ENCODE data around the gene GFPT1. TPM values are rescaled to one million over a fixed set of nuclear protein-coding genes. Genes with fewer than 3 reads are reported as not detected.
"Not testable (repeated sequence)": the region's sequence is repeated elsewhere in the genome, so short reads cannot be mapped to it uniquely, and the experiment has no call there.

The GFPT1 gene
- total RNA-seq, 4 donors from 2014 or later, result 15.3 to 40.4 (median 28.2) TPM

- no peak for ATAC-seq
- H3K27me3 ChIP-seq, result no peaks in the 10 kb centered on the region
- WGBS, 2 donors (ENCODE audit: low coverage in 1 of 2), result 43 to 64% methylated on average over 2 of the region's 2 CpGs
- H3K9me3 ChIP-seq, result no peaks in the 10 kb centered on the region
- no peak overlapping the region for H3K27ac ChIP-seq
- no peak for TF ChIP-seq POLR2AphosphoS5 (IDR thresholded peaks at IDR 0.05)
- no peak overlapping the region for H3K4me3 ChIP-seq
- H3K4me1 ChIP-seq, result peaks cover 0 to 34% (median 5%) of the 10 kb centered on the region in 3 donors
- H3K36me3 ChIP-seq, result peaks cover 0 to 70% of the 10 kb centered on the region in 2 donors
Observed at GRCh38 chr2:69428981-69429380, 42.0 kb upstream of the GFPT1 start.

GRCh38 chr2:69424419-69424818 is 37.4 kb upstream of the GFPT1 start:
- H3K27ac ChIP-seq, result no peak overlapping the region
- H3K4me3 ChIP-seq, result no peak overlapping the region
- ATAC-seq, result no peak
- no peaks in the 10 kb centered on the region for H3K27me3 ChIP-seq
- TF ChIP-seq POLR2AphosphoS5 (IDR thresholded peaks at IDR 0.05) (no peak), EP300 (IDR thresholded peaks at IDR 0.05) (no peak), POLR2A (IDR thresholded peaks at IDR 0.05) (no peak)
- TF ChIP-seq, protein P1, sequence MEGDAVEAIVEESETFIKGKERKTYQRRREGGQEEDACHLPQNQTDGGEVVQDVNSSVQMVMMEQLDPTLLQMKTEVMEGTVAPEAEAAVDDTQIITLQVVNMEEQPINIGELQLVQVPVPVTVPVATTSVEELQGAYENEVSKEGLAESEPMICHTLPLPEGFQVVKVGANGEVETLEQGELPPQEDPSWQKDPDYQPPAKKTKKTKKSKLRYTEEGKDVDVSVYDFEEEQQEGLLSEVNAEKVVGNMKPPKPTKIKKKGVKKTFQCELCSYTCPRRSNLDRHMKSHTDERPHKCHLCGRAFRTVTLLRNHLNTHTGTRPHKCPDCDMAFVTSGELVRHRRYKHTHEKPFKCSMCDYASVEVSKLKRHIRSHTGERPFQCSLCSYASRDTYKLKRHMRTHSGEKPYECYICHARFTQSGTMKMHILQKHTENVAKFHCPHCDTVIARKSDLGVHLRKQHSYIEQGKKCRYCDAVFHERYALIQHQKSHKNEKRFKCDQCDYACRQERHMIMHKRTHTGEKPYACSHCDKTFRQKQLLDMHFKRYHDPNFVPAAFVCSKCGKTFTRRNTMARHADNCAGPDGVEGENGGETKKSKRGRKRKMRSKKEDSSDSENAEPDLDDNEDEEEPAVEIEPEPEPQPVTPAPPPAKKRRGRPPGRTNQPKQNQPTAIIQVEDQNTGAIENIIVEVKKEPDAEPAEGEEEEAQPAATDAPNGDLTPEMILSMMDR (IDR thresholded peaks at IDR 0.05), result no peak
- H3K36me3 ChIP-seq, result peaks cover 0 to 78% of the 10 kb centered on the region in 2 donors
- H3K4me1 ChIP-seq, result peaks cover 0 to 39% (median 5%) of the 10 kb centered on the region in 3 donors
- WGBS, 2 donors (ENCODE audit: low coverage in 1 of 2), result 58 to 88% methylated on average over 2 of the region's 2 CpGs
- no peaks in the 10 kb centered on the region for H3K9me3 ChIP-seq

- no peaks in the 10 kb centered on the region for H3K9me3 ChIP-seq
- no peak overlapping the region for H3K4me3 ChIP-seq
- no peak overlapping the region for H3K27ac ChIP-seq
- H3K4me1 ChIP-seq, result peaks cover 0 to 25% (median 0%) of the 10 kb centered on the region in 3 donors
- peaks cover under 1 to 78% of the 10 kb centered on the region in 2 donors for H3K36me3 ChIP-seq
- ATAC-seq, result no peak
- TF ChIP-seq POLR2AphosphoS5 (IDR thresholded peaks at IDR 0.05) (no peak), EP300 (IDR thresholded peaks at IDR 0.05) (no peak)
- no peaks in the 10 kb centered on the region for H3K27me3 ChIP-seq
Observed at GRCh38 chr2:69422198-69422597, 35.2 kb upstream of the GFPT1 start.

GRCh38 chr2:69419111-69419510 is 32.1 kb upstream of the GFPT1 start:
- H3K9me3 ChIP-seq, H3K27ac ChIP-seq, H3K27me3 ChIP-seq, H3K4me3 ChIP-seq, ATAC-seq: not testable (repeated sequence)
- Histone ChIP-seq H3K36me3 (peaks cover 3 to 78% of the 10 kb centered on the region in 2 donors), H3K4me1 (peaks cover 0 to 18% (median 0%) of the 10 kb centered on the region in 3 donors)
- WGBS, 2 donors (ENCODE audit: low coverage in 1 of 2), result 45 to 86% methylated on average over 2 to 7 of the region's 7 CpGs

- H3K9me3 ChIP-seq, result no peaks in the 10 kb centered on the region
- no peak overlapping the region for H3K4me3 ChIP-seq
- H3K27ac ChIP-seq, result no peak overlapping the region
- 57 to 80% methylated on average over 1 of the region's 1 CpG for WGBS, 2 donors (ENCODE audit: low coverage in 1 of 2)
- ATAC-seq, result no peak
- no peaks in the 10 kb centered on the region for H3K27me3 ChIP-seq
- peaks cover 3 to 92% of the 10 kb centered on the region in 2 donors for H3K36me3 ChIP-seq
- TF ChIP-seq EP300 (IDR thresholded peaks at IDR 0.05) (no peak), POLR2A (IDR thresholded peaks at IDR 0.05) (no peak), POLR2AphosphoS5 (IDR thresholded peaks at IDR 0.05) (no peak)
- TF ChIP-seq, protein P1 (IDR thresholded peaks at IDR 0.05), result no peak
- no peaks in the 10 kb centered on the region for H3K4me1 ChIP-seq
Observed at GRCh38 chr2:69416147-69416546, 29.1 kb upstream of the GFPT1 start.

GRCh38 chr2:69411120-69411519 is 24.1 kb upstream of the GFPT1 start:
- Histone ChIP-seq H3K36me3 (peaks cover 0 to 86% of the 10 kb centered on the region in 2 donors), H3K4me3 (no peak overlapping the region), H3K4me1 (no peaks in the 10 kb centered on the region), H3K27me3 (no peaks in the 10 kb centered on the region), H3K27ac (no peak overlapping the region), H3K9me3 (no peaks in the 10 kb centered on the region)
- no peak for TF ChIP-seq POLR2A (IDR thresholded peaks at IDR 0.05)
- no peak for TF ChIP-seq POLR2AphosphoS5 (IDR thresholded peaks at IDR 0.05)
- ATAC-seq, result no peak

DNA sequence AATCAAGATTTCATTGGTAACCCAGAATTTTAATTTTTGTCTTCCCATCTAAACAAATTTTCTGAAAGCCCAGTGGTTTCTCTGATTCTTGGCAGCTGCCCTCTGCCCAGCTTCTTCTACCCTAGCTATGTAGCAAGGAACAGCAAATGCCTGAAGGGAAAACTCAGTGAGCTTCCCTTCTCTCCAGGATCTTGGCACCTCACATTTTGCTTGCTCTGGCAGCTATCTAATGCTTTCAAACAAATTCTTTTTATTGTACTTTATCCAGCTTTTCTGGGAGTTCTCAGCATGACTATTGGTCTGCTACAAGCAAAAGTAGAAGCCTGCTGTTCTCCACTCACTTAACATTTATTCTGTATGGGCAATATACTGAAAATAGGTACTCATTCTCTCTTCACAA is 18.3 kb upstream of the GFPT1 start:
- Histone ChIP-seq H3K27ac (no peak overlapping the region), H3K27me3 (no peaks in the 10 kb centered on the region), H3K4me3 (no peak overlapping the region), H3K4me1 (no peaks in the 10 kb centered on the region), H3K9me3 (no peaks in the 10 kb centered on the region), H3K36me3 (peaks cover 0 to 92% of the 10 kb centered on the region in 2 donors)
- no peak for ATAC-seq
- TF ChIP-seq POLR2AphosphoS5 (IDR thresholded peaks at IDR 0.05) (no peak), EP300 (IDR thresholded peaks at IDR 0.05) (no peak), POLR2A (IDR thresholded peaks at IDR 0.05) (no peak)
- TF ChIP-seq, protein P1 (IDR thresholded peaks at IDR 0.05), result no peak
